Ureter (tissue), 1 donor: ENCODE data around the gene ADPRM. TPM values are rescaled to one million over a fixed set of nuclear protein-coding genes. Genes with fewer than 3 reads are reported as not detected.
"Not testable (repeated sequence)": the region's sequence is repeated elsewhere in the genome, so short reads cannot be mapped to it uniquely, and the experiment has no call there.

ENCODE experiments used
- DNase-seq: peaks from one replicate; pipeline ENCODE4 v3.0.0-alpha.2; 2020; ENCODE audit warnings: low spot score
- total RNA-seq: library from RNA; stranded (reverse); gene quantifications from one replicate; pipeline ENCODE4 v1.2.4, GENCODE V29; 2023
- donor health status: DM: yes; HTN: yes; CAD: no.

ADPRM gene, protein sequence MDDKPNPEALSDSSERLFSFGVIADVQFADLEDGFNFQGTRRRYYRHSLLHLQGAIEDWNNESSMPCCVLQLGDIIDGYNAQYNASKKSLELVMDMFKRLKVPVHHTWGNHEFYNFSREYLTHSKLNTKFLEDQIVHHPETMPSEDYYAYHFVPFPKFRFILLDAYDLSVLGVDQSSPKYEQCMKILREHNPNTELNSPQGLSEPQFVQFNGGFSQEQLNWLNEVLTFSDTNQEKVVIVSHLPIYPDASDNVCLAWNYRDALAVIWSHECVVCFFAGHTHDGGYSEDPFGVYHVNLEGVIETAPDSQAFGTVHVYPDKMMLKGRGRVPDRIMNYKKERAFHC
- total RNA-seq: 12.8 TPM

- DNase-seq: peak; percentile 94
Observed at GRCh38 chr17:10697092-10698081, at the start of gene ADPRM, which contains the start of gene SCO1. ADPRM (plus strand) TSS chr17:10697594; CDS start chr17:10704927, 7,333 bp downstream. SCO1 (minus strand) TSS chr17:10697533; CDS start chr17:10697507, 26 bp downstream.

DNA sequence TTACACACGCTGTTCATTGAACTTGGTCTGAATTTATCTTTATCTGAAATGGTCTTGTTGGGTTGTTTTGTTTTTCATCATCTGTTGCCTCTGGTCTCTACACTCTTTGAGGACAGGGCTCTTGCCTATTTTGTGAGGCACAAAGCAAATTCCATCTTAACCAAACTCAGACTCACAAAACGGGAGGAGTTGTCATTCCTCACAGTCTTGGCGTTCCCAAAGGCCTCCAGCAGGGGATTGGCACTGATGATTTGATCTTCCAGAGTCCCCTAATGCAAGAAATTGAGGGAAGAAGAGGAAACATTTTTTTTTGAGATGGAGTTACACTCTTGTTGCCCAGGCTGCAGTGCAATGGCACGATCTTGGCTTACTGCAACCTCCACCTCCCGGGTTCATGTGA, 49.0 kb upstream of the ADPRM start:
- no peak for DNase-seq

GRCh38 chr17:10648956-10649355, 48.4 kb upstream of the ADPRM start:
- no peak for DNase-seq

DNA sequence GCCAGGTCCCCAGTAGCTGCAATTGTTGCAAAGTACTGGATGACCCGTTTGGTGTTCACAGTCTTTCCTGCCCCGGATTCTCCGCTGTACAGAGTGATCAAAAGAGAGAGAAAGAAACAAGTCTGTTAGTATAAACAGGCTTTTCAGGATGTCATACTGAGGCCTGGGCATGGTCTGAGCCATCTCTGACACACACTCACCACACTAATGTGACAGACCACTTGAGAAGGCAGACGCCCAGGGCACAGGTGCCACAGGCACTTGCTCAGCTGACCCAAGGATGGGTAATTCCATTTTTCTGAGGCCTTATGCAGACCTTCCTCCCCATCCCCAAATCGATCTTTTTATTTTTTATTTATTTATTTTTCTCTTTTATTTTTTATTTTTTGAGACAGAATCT, 47.8 kb upstream of the ADPRM start:
- DNase-seq: no peak

- no peak for DNase-seq
Observed at GRCh38 chr17:10651927-10652326, 45.5 kb upstream of the ADPRM start.

DNA sequence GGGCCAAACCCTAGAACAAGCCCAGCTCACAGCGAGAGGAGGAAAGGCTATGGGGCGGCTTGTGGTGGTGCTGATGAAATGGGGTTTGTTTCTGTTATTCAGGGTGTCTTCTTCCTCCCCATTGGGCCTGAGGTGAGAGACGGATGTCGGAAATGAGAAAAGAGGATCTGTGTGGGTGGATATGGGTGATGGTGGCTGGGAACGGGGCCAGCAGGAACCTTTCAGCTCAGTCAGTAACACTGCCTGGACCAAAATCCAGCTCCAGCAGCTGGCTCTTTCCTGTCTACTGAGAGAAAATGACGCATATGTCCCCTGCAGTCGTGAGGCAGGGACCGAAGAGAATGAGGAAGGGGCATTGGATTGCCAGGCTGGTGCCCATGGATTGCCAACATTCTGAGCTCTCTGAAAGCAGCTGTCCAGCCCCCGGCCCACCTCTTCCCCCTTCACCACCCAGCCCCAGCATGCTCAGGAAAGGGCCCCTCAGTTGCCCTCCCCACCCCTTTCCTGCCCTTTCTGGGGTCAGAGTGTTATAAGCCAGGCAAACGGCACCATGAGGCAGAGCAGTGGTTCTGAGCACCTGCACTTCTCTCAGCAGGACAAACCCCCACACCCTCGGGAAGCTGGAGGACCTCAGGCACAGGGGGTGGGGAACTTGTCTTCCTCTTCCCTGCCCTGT, 44.3 kb upstream of the ADPRM start:
- DNase-seq: no peak

- no peak for DNase-seq
Observed at GRCh38 chr17:10653987-10654386, 43.4 kb upstream of the ADPRM start.

DNA sequence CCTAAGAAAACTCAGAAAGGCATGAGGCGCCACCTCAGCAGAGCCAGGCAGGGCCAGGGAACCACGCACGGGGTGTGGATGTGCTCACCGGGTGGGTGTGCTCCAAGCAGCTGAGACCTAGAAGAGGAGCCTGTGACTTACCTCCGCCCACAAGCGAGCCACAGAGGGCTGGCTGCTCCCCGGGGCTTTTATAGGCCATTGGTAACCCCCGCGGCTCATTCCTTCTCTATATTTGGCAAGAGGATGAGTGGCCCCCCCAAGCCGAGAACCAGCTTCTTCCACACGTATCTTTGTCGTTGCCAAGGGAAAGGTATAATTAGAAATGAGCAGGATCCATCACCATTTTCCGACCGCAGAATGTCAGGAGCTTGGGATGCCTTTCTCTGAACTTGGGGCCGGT, 40.2 kb upstream of the ADPRM start, which contains the start of gene MYH3:
TSS of gene MYH3 (minus strand) at position 162 of the 400 bp plus-strand sequence. CDS start 2,245 bp downstream, outside the sequence.
- no peak for DNase-seq

- DNase-seq: no peak
Observed at GRCh38 chr17:10657879-10658278, 39.5 kb upstream of the ADPRM start.

GRCh38 chr17:10661437-10661836, 36.0 kb upstream of the ADPRM start:
- DNase-seq: no peak

DNA sequence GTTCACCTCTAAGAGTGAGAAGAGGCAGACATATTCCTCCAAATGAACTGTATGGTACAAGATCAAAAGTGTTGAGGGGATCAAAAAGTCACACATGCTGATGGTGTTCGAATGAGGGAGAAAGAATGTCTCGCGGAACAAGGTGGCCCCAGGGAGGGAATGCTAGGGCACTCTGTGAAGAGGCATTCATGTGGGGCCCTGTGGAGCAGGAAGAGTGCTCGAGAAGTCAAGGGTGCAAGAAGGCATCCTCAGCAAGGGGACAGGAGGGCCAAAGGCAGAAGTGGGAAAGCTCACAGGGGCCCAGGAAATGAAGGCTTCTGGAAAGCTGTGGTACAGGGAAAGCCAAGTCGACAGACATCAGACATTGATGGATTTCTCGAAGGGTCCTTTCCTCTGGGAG, 34.2 kb upstream of the ADPRM start:
- no peak for DNase-seq

DNA sequence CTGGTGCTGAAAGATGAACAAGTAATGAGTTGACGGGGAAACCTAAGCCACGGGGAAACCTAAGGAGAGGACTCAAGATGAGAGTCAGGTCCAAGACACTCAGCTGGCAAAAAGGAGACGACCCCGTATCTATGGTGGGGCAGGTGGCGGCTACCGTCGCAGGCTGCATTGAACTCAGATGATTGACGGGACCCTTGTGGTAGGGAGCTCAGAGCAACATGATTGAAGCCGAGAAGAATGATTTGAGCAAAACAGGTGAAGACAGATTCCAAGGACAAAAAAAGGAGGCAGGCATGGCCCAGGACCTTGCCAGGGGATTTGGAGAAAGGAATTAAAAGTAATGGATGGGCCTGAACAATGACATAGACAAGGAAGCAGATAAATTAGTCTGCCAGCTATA, 32.8 kb upstream of the ADPRM start:
- DNase-seq: no peak

- no peak for DNase-seq
Observed at GRCh38 chr17:10666906-10667305, 30.5 kb upstream of the ADPRM start.

- no peak for DNase-seq
Observed at GRCh38 chr17:10668775-10669174, 28.6 kb upstream of the ADPRM start.

DNA sequence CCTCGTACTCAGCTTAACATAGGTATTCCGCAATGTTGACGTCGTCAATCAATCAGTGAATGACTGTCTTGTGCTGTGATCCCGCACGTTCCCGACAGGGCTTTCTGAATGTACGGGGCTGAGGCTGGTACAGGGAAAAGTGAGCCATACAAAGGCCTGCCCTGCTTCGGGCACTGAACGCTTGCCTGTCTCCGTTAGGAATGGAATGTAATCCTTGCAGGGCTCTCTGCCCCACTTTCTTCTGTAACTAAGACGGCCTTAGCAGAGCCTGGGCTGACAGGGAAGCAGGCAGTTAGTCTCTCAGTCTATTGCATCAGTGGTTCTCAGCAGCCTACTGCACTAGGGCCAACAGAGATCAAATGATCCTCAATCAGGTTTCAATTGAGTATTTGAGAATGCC, 24.1 kb upstream of the ADPRM start:
- no peak for DNase-seq

GRCh38 chr17:10674704-10675103, 22.7 kb upstream of the ADPRM start:
- DNase-seq: no peak

DNA sequence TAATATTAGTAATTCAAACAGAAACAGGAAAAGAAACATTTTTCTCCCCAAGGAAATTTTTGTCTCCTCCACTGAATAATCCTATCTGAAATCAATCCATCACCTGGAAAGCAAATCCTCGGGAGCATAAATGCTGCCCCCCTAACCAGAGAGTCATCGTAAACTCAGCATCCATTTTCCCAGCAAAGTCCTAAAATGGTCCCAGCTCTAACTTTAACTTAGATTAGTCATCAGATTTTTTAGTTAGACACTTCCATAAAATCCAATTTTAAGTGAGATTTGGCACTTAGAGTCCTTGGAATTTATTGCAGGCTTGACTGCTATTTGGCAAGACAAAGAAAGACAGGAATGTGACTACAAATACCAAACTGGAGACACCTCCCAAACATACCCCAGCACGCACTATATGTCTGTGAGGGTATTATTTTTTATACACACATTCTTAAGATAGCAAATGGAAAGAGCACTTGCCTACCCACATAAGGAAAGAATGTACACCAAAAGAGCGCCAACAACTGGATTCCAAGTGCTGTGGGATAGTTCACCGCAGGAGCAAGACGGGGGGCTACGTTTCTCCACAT, 15.4 kb upstream of the ADPRM start:
- DNase-seq: no peak

GRCh38 chr17:10683853-10684252, 13.5 kb upstream of the ADPRM start:
- DNase-seq: no peak

GRCh38 chr17:10687499-10687898, 9.9 kb upstream of the ADPRM start:
- DNase-seq: no peak

DNA sequence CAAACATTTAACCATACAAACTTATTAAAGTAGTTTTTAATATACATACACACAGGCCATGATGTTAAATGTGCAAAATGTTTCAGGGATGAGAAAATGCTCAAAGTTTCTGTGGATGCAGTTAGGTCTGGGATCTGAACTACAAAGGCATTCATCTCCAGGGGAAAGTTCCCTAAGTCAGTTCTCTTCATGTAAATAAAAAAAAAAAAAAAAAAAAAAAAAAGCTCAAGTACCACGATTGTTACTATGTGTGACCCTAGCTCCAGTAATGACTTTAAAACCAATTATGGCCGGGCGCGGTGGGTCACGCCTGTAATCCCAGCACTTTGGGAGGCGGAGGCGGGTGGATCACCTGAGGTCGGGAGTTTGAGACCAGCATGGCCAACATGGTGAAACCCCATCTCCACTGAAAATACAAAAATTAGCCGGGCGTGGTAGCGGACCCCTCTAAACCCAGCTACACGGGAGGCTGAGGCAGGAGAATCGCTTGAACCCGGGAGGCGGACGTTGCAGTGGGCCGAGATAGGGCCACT, 1.5 kb upstream of the ADPRM start:
- DNase-seq: not testable (repeated sequence)

- no peak for DNase-seq
Observed at GRCh38 chr17:10698096-10698818, 863 bp downstream of the ADPRM start.
